Measurements from ENCODE around the gene FTSJ1.
"Not testable (repeated sequence)": the region's sequence is repeated elsewhere in the genome, so short reads cannot be mapped to it uniquely, and the experiment has no call there.

The FTSJ1 gene

GRCh38 chrX:48525853-48526252, 49.9 kb downstream of the FTSJ1 start:
- DNase-seq (ENCODE audit: low spot score): not testable (repeated sequence)

GRCh38 chrX:48530736-48531135, 54.7 kb downstream of the FTSJ1 start:
- no peak for DNase-seq (ENCODE audit: low spot score)

- DNase-seq (ENCODE audit: low spot score): no peak
These were observed 55.5 kb downstream of the FTSJ1 start for GRCh38 chrX:48531358-48531959.

- no peak for DNase-seq (ENCODE audit: low spot score)
These were observed 56.2 kb downstream of the FTSJ1 start for GRCh38 chrX:48532161-48532560.

- DNase-seq (ENCODE audit: low spot score): no peak
These were observed 57.2 kb downstream of the FTSJ1 start for GRCh38 chrX:48533165-48533564.

All from germinal center (tissue), 1 donor.